HEK293 (cell line): ENCODE data around the gene GARIN5A.

Experiments
- CTCF ChIP-seq: fragments of 450-650 bp; formaldehyde crosslinking; IDR thresholded peaks from 2 replicates; pipeline ENCODE4 v1.5.1; 2016; ENCODE audit warnings: missing biosample characterization, missing genetic modification characterization
- HIC1 ChIP-seq: fragments of 450-650 bp; formaldehyde crosslinking; IDR thresholded peaks from 2 replicates; pipeline ENCODE4 v1.5.1; 2016; ENCODE audit warnings: missing biosample characterization, missing genetic modification characterization
- HOXA7 ChIP-seq: sonication (generic); formaldehyde crosslinking; IDR thresholded peaks from 2 replicates; pipeline ENCODE4 v1.8.1; 2022; ENCODE audit warnings: missing genetic modification reagents, borderline replicate concordance
- KLF1 ChIP-seq: fragments of 450-650 bp; formaldehyde crosslinking; IDR thresholded peaks from 2 replicates; pipeline ENCODE4 v1.5.1; 2016; ENCODE audit warnings: missing biosample characterization, missing genetic modification characterization
- KLF8 ChIP-seq: fragments of 450-650 bp; formaldehyde crosslinking; IDR thresholded peaks from 2 replicates; pipeline ENCODE4 v1.5.1; 2016; ENCODE audit warnings: missing biosample characterization, missing genetic modification characterization
- OVOL3 ChIP-seq: fragments of 450-650 bp; formaldehyde crosslinking; IDR thresholded peaks from 2 replicates; pipeline ENCODE4 v1.5.1; 2016; ENCODE audit warnings: missing biosample characterization, missing genetic modification characterization
- PRDM1 ChIP-seq: fragments of 450-650 bp; formaldehyde crosslinking; IDR thresholded peaks from 2 replicates; pipeline ENCODE4; 2016; ENCODE audit warnings: missing biosample characterization, missing genetic modification characterization
- REPIN1 ChIP-seq: fragments of 450-650 bp; formaldehyde crosslinking; IDR thresholded peaks from 2 replicates; pipeline ENCODE4 v1.5.1; 2017; ENCODE audit warnings: missing biosample characterization, missing genetic modification characterization, low read depth
- SALL2 ChIP-seq: fragments of 450-650 bp; formaldehyde crosslinking; IDR thresholded peaks from 2 replicates; pipeline ENCODE4 v1.5.0; 2017; ENCODE audit warnings: missing biosample characterization, mild to moderate bottlenecking, missing genetic modification characterization, borderline replicate concordance
- WT1 ChIP-seq: fragments of 450-650 bp; formaldehyde crosslinking; IDR thresholded peaks from 2 replicates; pipeline ENCODE4 v1.5.1; 2016; ENCODE audit warnings: missing biosample characterization, missing genetic modification characterization
- ZBTB1 ChIP-seq: fragments of 450-650 bp; formaldehyde crosslinking; IDR thresholded peaks from 2 replicates; pipeline ENCODE4 v1.5.1; 2016; ENCODE audit warnings: missing biosample characterization, missing genetic modification characterization
- ZBTB44 ChIP-seq: fragments of 450-650 bp; IDR thresholded peaks from 2 replicates; pipeline ENCODE4 v1.5.1; 2018; ENCODE audit warnings: missing biosample characterization, mild to moderate bottlenecking, missing genetic modification characterization
- ZFHX2 ChIP-seq: fragments of 450-650 bp; formaldehyde crosslinking; conservative IDR thresholded peaks from 2 replicates; pipeline ENCODE4 v1.5.1; 2016; ENCODE audit warnings: missing biosample characterization, missing genetic modification characterization
- ZNF280D ChIP-seq: fragments of 450-650 bp; formaldehyde crosslinking; IDR thresholded peaks from 2 replicates; pipeline ENCODE4 v1.5.1; 2016; ENCODE audit warnings: missing biosample characterization, missing genetic modification characterization
- ZNF394 ChIP-seq: fragments of 450-650 bp; formaldehyde crosslinking; IDR thresholded peaks from 2 replicates; pipeline ENCODE4 v1.5.1; 2016; ENCODE audit warnings: missing biosample characterization, missing genetic modification characterization, mild to moderate bottlenecking, moderate library complexity, borderline replicate concordance
- ZNF426 ChIP-seq: fragments of 450-650 bp; formaldehyde crosslinking; IDR thresholded peaks from 2 replicates; pipeline ENCODE4 v1.5.1; 2017; ENCODE audit warnings: missing biosample characterization, missing genetic modification characterization, mild to moderate bottlenecking, inconsistent platforms, moderate library complexity
- ZNF433 ChIP-seq: fragments of 450-650 bp; formaldehyde crosslinking; IDR thresholded peaks from 2 replicates; pipeline ENCODE4 v1.5.1; 2016; ENCODE audit warnings: missing biosample characterization, missing genetic modification characterization, low read depth
- ZNF513 ChIP-seq: fragments of 450-650 bp; IDR thresholded peaks from 2 replicates; pipeline ENCODE4 v1.5.1; 2018; ENCODE audit warnings: missing biosample characterization, missing genetic modification characterization
- ZNF514 ChIP-seq: fragments of 450-650 bp; formaldehyde crosslinking; IDR thresholded peaks from 2 replicates; pipeline ENCODE4 v1.5.1; 2016; ENCODE audit warnings: missing biosample characterization, missing genetic modification characterization
- ZNF521 ChIP-seq: fragments of 450-650 bp; formaldehyde crosslinking; IDR thresholded peaks from 2 replicates; pipeline ENCODE4 v1.5.1; 2017; ENCODE audit warnings: missing biosample characterization, mild to moderate bottlenecking, missing genetic modification characterization
- ZNF555 ChIP-seq: fragments of 450-650 bp; formaldehyde crosslinking; conservative IDR thresholded peaks from 2 replicates; pipeline ENCODE4 v1.5.1; 2017; ENCODE audit warnings: missing biosample characterization, mild to moderate bottlenecking, missing genetic modification characterization, inconsistent platforms
- ZNF596 ChIP-seq: fragments of 450-650 bp; IDR thresholded peaks from 2 replicates; pipeline ENCODE4 v1.5.0; 2018; ENCODE audit warnings: missing biosample characterization, mild to moderate bottlenecking, missing genetic modification characterization, moderate library complexity

Gene GARIN5A

GRCh38 chr19:50492303-50493052 lies 15.8 kb upstream of the GARIN5A start (continued):
- TF ChIP-seq CTCF = peak; percentile 46; the same call in 1 of the 2 replicates
- TF ChIP-seq ZNF555 (tag by site-specific recombination) = no peak
- peak; percentile 74 for TF ChIP-seq ZFHX2 (tag by site-specific recombination)
- TF ChIP-seq OVOL3 = no peak
- no peak for TF ChIP-seq PRDM1 (tag by site-specific recombination)
- TF ChIP-seq ZNF514 = no peak
- TF ChIP-seq REPIN1 = no peak
- TF ChIP-seq ZNF521 = no peak
- no peak for TF ChIP-seq ZNF596 (tag by site-specific recombination)
- TF ChIP-seq KLF8 = no peak
- no peak for TF ChIP-seq HOXA7 (CRISPR knock-in tag)
- 0 out of 2 replicates have a peak, but pooled peaks have one; percentile 40 for TF ChIP-seq HIC1 (tag by site-specific recombination)
- no peak for TF ChIP-seq SALL2
- TF ChIP-seq ZBTB1 (tag by site-specific recombination) = no peak
- no peak; the same call in 1 of the 2 replicates for TF ChIP-seq KLF1 (tag by site-specific recombination)
- TF ChIP-seq ZNF280D (tag by site-specific recombination) = no peak
- peak; percentile 80 for TF ChIP-seq ZNF513
- no peak for TF ChIP-seq ZBTB44 (tag by site-specific recombination)
- TF ChIP-seq ZNF394 (tag by site-specific recombination) = no peak
- TF ChIP-seq ZNF426 (tag by site-specific recombination) = no peak
- TF ChIP-seq WT1 (tag by site-specific recombination) = no peak
- TF ChIP-seq ZNF433 (tag by site-specific recombination) = no peak
